ENCODE data around the gene FBXW7.

DNA sequence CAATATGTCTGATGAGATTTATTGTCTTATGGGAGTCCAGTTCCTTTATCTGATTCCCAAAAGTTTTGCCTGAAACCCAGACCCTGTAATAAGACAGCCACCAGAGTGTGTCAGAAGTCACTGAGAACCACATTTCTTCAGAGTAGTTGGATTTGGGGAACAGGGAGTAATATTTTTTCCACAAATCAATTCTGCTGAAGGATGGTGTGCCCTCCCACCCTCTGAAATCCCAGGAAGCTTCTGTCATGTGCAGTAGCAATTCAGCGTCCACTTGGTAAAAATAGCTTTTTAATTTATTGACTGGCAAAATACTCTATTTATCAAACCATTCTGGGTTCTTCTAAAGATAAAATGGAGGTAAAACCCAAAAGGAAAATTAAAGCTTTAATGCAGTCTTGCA, 229.4 kb downstream of the FBXW7 start:
- TF ChIP-seq, protein P1, sequence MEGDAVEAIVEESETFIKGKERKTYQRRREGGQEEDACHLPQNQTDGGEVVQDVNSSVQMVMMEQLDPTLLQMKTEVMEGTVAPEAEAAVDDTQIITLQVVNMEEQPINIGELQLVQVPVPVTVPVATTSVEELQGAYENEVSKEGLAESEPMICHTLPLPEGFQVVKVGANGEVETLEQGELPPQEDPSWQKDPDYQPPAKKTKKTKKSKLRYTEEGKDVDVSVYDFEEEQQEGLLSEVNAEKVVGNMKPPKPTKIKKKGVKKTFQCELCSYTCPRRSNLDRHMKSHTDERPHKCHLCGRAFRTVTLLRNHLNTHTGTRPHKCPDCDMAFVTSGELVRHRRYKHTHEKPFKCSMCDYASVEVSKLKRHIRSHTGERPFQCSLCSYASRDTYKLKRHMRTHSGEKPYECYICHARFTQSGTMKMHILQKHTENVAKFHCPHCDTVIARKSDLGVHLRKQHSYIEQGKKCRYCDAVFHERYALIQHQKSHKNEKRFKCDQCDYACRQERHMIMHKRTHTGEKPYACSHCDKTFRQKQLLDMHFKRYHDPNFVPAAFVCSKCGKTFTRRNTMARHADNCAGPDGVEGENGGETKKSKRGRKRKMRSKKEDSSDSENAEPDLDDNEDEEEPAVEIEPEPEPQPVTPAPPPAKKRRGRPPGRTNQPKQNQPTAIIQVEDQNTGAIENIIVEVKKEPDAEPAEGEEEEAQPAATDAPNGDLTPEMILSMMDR (IDR thresholded peaks at IDR 0.05) = no peak
- no peak for TF ChIP-seq POLR2A (IDR thresholded peaks at IDR 0.05)

Measured in lower leg skin (tissue), 3 donors.